OCI-LY1 (cell line): Measurements from ENCODE around the gene SURF2.

Experiments used
- H2AFZ ChIP-seq: fragments of 200-600 bp; sonication (generic), shearing (Covaris generic); 2 replicates; pipeline ENCODE4 v1.6.0; 2014; ENCODE audit warnings: antibody characterized with exemption, mild to moderate bottlenecking, low read length
- H3F3A ChIP-seq: fragments of 200-600 bp; sonication (generic), shearing (Covaris generic); 2 replicates; pipeline ENCODE4 v1.6.0; 2014; ENCODE audit warnings: mild to moderate bottlenecking, antibody characterized with exemption, low read length, moderate library complexity; ENCODE audit not compliant: insufficient read depth
- H3K27ac ChIP-seq: fragments of 200-600 bp; sonication (generic); 2 replicates; pipeline ENCODE4 v1.5.1; 2014; ENCODE audit warnings: low read length, mixed run types, mild to moderate bottlenecking, low read depth; ENCODE audit not compliant: poor library complexity, severe bottlenecking
- H3K27me3 ChIP-seq: fragments of 200-600 bp; sonication (generic); 2 replicates; pipeline ENCODE4 v1.6.0; 2014; ENCODE audit warnings: antibody characterized with exemption, mild to moderate bottlenecking, low read length, moderate library complexity; ENCODE audit not compliant: insufficient read depth
- H3K36me3 ChIP-seq: fragments of 200-600 bp; sonication (generic); 2 replicates; pipeline ENCODE4 v1.6.1; 2014; ENCODE audit warnings: mild to moderate bottlenecking, antibody characterized with exemption, low read length, moderate library complexity, mixed read lengths; ENCODE audit not compliant: insufficient read depth
- H3K4me1 ChIP-seq: fragments of 200-600 bp; sonication (generic); 2 replicates; pipeline ENCODE4 v1.5.1; 2014; ENCODE audit warnings: mild to moderate bottlenecking, low read length, moderate library complexity; ENCODE audit not compliant: insufficient read depth, severe bottlenecking
- H3K4me2 ChIP-seq: fragments of 200-600 bp; sonication (generic), shearing (Covaris generic); 2 replicates; pipeline ENCODE4 v1.6.1; 2014; ENCODE audit warnings: low read length
- H3K4me3 ChIP-seq: fragments of 200-600 bp; sonication (generic); 2 replicates; pipeline ENCODE4 v1.5.1; 2014; ENCODE audit warnings: low read length, low read depth, mild to moderate bottlenecking, mixed read lengths; ENCODE audit not compliant: poor library complexity, severe bottlenecking
- H3K79me2 ChIP-seq: fragments of 200-600 bp; shearing (Covaris generic); 2 replicates; pipeline ENCODE4 v1.6.1; 2016; ENCODE audit warnings: mixed run types, low read length, mixed read lengths; ENCODE audit not compliant: insufficient read depth
- H3K9ac ChIP-seq: fragments of 200-600 bp; sonication (generic), shearing (Covaris generic); 2 replicates; pipeline ENCODE4 v1.6.1; 2014; ENCODE audit warnings: mild to moderate bottlenecking, low read length, mixed read lengths
- H3K9me2 ChIP-seq: fragments of 200-600 bp; sonication (generic), shearing (Covaris generic); 2 replicates; pipeline ENCODE4 v1.6.1; 2014; ENCODE audit warnings: low read depth, mild to moderate bottlenecking, low read length, mixed read lengths
- H3K9me3 ChIP-seq: fragments of 200-600 bp; shearing (Covaris generic); 2 replicates; pipeline ENCODE4 v1.6.1; 2014; ENCODE audit warnings: low read length, mixed read lengths
- H4K20me1 ChIP-seq: fragments of 200-600 bp; sonication (generic), shearing (Covaris generic); 2 replicates; pipeline ENCODE4 v1.6.0; 2016; ENCODE audit warnings: mild to moderate bottlenecking, low read length; ENCODE audit not compliant: insufficient read depth
- CTCF ChIP-seq: fragments of 200-600 bp; sonication (generic), shearing (Covaris generic); IDR thresholded peaks from 2 replicates; pipeline ENCODE4 v1.5.1; 2017; ENCODE audit warnings: mild to moderate bottlenecking, antibody characterized with exemption, low read length, moderate library complexity, mixed read lengths
- EZH2 ChIP-seq: fragments of 200-600 bp; sonication (generic), shearing (Covaris generic); IDR thresholded peaks from 2 replicates; pipeline ENCODE4 v1.8.0; 2017; ENCODE audit warnings: borderline replicate concordance, mixed run types, mild to moderate bottlenecking, antibody characterized with exemption, low read length, moderate library complexity, mixed read lengths

SURF2 gene

DNA sequence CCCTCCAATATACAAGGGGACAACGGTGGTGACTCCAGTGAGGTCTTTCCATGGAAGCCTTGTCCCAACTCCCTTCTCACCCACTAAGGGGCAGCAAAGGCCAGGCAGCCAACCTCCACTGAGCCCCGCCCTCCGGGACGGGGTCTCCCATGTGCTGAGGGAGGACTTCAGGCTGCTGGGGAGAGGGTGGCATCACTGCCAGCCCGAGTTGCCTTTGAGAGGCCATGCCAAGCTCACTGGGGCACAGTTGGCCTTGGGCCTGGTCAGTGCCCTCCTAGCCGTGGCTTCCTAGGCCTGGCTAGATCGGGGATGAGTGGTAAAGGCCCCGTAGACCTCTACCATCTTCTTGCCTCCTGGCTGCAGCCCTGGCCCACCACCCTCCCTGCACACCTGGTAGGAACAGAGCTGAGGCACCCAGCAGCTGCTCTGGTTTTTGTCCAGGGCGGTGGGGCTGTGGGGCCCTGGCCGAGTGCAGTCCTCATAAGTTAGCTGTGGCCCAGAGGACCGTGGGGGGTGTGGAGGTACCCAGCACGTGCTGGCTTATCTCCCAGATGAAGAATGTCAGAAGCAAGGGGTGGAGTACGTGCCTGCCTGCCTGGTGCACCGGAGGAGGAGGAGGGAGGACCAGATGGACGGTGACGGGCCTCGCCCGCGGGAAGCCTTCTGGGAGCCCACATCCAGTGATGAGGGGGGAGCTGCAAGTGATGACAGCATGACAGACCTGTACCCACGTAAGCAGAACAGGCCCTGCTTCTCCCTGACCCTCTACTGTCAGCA lies 3.2 kb downstream of the SURF2 start:
- H4K20me1 ChIP-seq = no peaks in the 10 kb centered on the region

GRCh38 chr9:133360400-133361393 lies 4.3 kb downstream of the SURF2 start:
- H3F3A ChIP-seq = peaks cover 2% of the 10 kb centered on the region; the same call in 1 of the 2 replicates
- H3K36me3 ChIP-seq = peaks cover 78% of the 10 kb centered on the region
- H2AFZ ChIP-seq = no peak overlapping the region
- no peaks in the 10 kb centered on the region; the same call in 1 of the 2 replicates for H3K79me2 ChIP-seq
- no peak overlapping the region for H3K4me3 ChIP-seq
- H3K27ac ChIP-seq = no peak overlapping the region
- H3K9me2 ChIP-seq = no peaks in the 10 kb centered on the region
- no peaks in the 10 kb centered on the region for H3K9me3 ChIP-seq
- peaks cover 15% of the 10 kb centered on the region for H3K4me1 ChIP-seq
- H3K27me3 ChIP-seq = no peaks in the 10 kb centered on the region
- TF ChIP-seq CTCF (no peak), EZH2 (no peak)
- no peak overlapping the region for H3K4me2 ChIP-seq
- H4K20me1 ChIP-seq = no peaks in the 10 kb centered on the region
- no peak overlapping the region for H3K9ac ChIP-seq

More for the DNA sequence above, 3.2 kb downstream of the SURF2 start:
- Histone ChIP-seq H3K9me2 (no peaks in the 10 kb centered on the region), H3K4me1 (peaks cover 26% of the 10 kb centered on the region), H3K4me2 (no peak overlapping the region), H3K4me3 (no peak overlapping the region), H3K27me3 (no peaks in the 10 kb centered on the region), H3K9me3 (no peaks in the 10 kb centered on the region), H3K79me2 (no peaks in the 10 kb centered on the region; the same call in 1 of the 2 replicates), H2AFZ (no peak overlapping the region), H3F3A (peaks cover 4% of the 10 kb centered on the region; the same call in 1 of the 2 replicates), H3K36me3 (peaks cover 67% of the 10 kb centered on the region), H3K27ac (no peak overlapping the region), H3K9ac (no peak overlapping the region)
- no peak for TF ChIP-seq EZH2
- TF ChIP-seq CTCF = no peak

DNA sequence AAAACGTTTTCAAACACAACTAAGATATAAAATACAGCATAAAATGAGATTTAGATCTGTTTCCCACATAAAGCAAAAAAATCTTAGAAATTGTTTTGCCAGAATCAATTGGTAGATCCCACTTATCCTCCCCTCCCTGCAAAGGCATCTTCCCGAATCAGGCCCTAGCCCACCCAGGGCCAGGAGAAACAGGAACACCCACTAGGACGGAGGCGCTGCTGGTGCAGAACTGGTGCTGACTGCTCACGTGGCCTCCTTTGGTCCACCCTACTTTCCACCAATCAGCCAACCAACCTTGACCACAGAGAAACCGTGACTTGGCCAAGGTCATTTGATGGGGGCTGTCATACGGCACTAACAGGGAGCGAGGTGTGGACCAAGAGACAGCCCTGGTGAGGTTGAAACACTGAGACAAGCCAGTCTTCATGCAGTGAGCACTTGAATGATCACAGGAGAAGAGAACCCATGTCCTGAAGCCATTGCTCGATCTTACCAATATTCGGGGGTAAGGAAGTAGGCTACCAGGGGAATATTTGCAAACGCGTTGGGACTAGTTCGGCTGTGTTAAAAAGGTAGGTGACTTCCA lies 5.2 kb downstream of the SURF2 start:
- Histone ChIP-seq H2AFZ (no peak overlapping the region), H4K20me1 (no peaks in the 10 kb centered on the region), H3K9me2 (no peaks in the 10 kb centered on the region), H3K79me2 (no peaks in the 10 kb centered on the region; the same call in 1 of the 2 replicates), H3K9me3 (no peaks in the 10 kb centered on the region), H3K4me2 (no peak overlapping the region), H3K27ac (no peak overlapping the region), H3F3A (no peaks in the 10 kb centered on the region), H3K4me3 (no peak overlapping the region), H3K27me3 (no peaks in the 10 kb centered on the region), H3K36me3 (peaks cover 87% of the 10 kb centered on the region), H3K4me1 (peaks cover 13% of the 10 kb centered on the region), H3K9ac (no peak overlapping the region)
- no peak for TF ChIP-seq EZH2
- TF ChIP-seq CTCF = no peak
